Gastrocnemius medialis (tissue), 4 donors: Measurements from ENCODE around the gene KRT75.

ENCODE experiments used
- CTCF ChIP-seq, 5 experiments: fragments of 450-650 bp in 3 of 5; fragments of 200-600 bp in 2 of 5; sonication (generic) in 2 of 5; IDR thresholded peaks in 4 of 5; conservative IDR thresholded peaks in 1 of 5; 1 replicate in 4 of 5; 2 replicates in 1 of 5; pipeline ENCODE4 v1.5.1; 2016 to 2019; ENCODE audit warnings: antibody characterized with exemption in 5 of 5, mild to moderate bottlenecking in 3 of 5, moderate library complexity in 3 of 5
- POLR2A ChIP-seq, 2 donors: fragments of 450-650 bp; IDR thresholded peaks; one replicate each; pipeline ENCODE4 v1.6.1; 2017; ENCODE audit warnings: antibody characterized with exemption in 2 of 2, mild to moderate bottlenecking in 2 of 2, moderate library complexity in 2 of 2

DNA sequence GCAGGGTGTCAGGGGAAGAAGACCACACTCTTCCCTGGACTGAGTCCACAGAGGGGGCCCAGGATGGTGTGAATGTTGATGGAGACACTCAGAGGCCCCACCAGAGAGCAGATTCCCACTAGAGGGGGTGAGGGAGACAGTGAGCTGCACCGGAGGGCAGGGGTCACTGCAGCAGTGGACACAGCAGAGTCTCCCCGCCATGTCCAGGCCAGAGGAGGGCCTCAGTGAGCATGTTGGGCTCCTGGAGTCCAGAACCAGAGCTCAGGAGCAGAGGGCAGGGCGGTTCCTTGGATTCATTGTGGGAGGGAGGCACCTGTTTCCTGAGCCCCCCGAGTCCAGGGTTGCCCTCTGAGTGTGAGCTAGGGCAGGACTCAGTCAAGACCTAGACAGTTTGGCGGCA is 26.3 kb downstream of the KRT75 start:
- TF ChIP-seq CTCF (IDR thresholded peaks at IDR 0.05 in 4 of 5, conservative IDR thresholded peaks at IDR 0.05 in 1 of 5) (no peak), POLR2A (IDR thresholded peaks at IDR 0.05) (no peak)
